ENCODE measurements around the gene RSF1. TPM values are rescaled to one million over a fixed set of nuclear protein-coding genes. Genes with fewer than 3 reads are reported as not detected.

Gene RSF1

GRCh38 chr11:77611921-77612320, 208.6 kb downstream of the RSF1 start:
- H3K27ac ChIP-seq (replicated peaks; ENCODE audit: low read length): no peak overlapping the region

More at GRCh38 chr11:77611921-77612320, 208.6 kb downstream of the RSF1 start:
- no peak overlapping the region for H2BK12ac ChIP-seq (ENCODE audit: low read length)
- no peaks in the 10 kb centered on the region for H3K27me3 ChIP-seq (ENCODE audit: control insufficient read depth in 3 of 3, insufficient read depth in 3 of 3, low read depth in 1 of 3, low read length in 3 of 3)
- H3K23ac ChIP-seq (ENCODE audit: low read depth, low read length, poor library complexity): no peak overlapping the region
- H2BK15ac ChIP-seq (ENCODE audit: low read length): no peak overlapping the region
- H3K4me2 ChIP-seq (ENCODE audit: insufficient read depth, low read length, poor library complexity, severe bottlenecking): no peak overlapping the region
- no peak overlapping the region for H3K4ac ChIP-seq (ENCODE audit: low read length)
- H3K36me3 ChIP-seq (replicated peaks in 1 of 2; ENCODE audit: control insufficient read depth in 2 of 2, insufficient read depth in 2 of 2, low read length in 2 of 2): peaks cover 7 to 93% of the 10 kb centered on the region in 2 donors
- no peak overlapping the region for H3K9ac ChIP-seq (ENCODE audit: low read depth, low read length, poor library complexity)
- H3K4me3 ChIP-seq (ENCODE audit: low read length in 2 of 2): no peak overlapping the region
- no peak overlapping the region for H3K14ac ChIP-seq (ENCODE audit: low read length)
- no peak overlapping the region for H2BK5ac ChIP-seq (ENCODE audit: low read length)
- H3K4me1 ChIP-seq (ENCODE audit: control insufficient read depth in 2 of 2, insufficient read depth in 1 of 2, low read depth in 1 of 2, low read length in 2 of 2): no peaks in the 10 kb centered on the region
- no peak overlapping the region for H2BK120ac ChIP-seq (ENCODE audit: low read depth, low read length)
- H2AK5ac ChIP-seq (ENCODE audit: low read depth, low read length): no peak overlapping the region
- no peak overlapping the region for H4K91ac ChIP-seq (ENCODE audit: low read depth, low read length, poor library complexity)
- H4K8ac ChIP-seq (ENCODE audit: low read depth, low read length): no peak overlapping the region
- no peaks in the 10 kb centered on the region for H3K79me1 ChIP-seq (ENCODE audit: low read depth, low read length)
- H3K18ac ChIP-seq (ENCODE audit: low read length): no peak overlapping the region
- DNase-seq (ENCODE audit: low spot score): no peak
- no peak overlapping the region for H2AFZ ChIP-seq (ENCODE audit: low read length)
- H3K9me3 ChIP-seq (replicated peaks in 1 of 2; ENCODE audit: control insufficient read depth in 2 of 2, insufficient read depth in 1 of 2, low read depth in 1 of 2, low read length in 2 of 2): no peaks in the 10 kb centered on the region

Small RNA genes lying within 50 kb of the gene (small RNA-seq; reads per million reads assigned to genes)
- gene RF00019 (ENCODE audit: insufficient read depth): not detected
